Tibial nerve (tissue), 4 donors: Measurements from ENCODE around the gene RPN2. TPM values are rescaled to one million over a fixed set of nuclear protein-coding genes. Genes with fewer than 3 reads are reported as not detected.
A peak's percentile ranks its signal among the peaks of the same experiment; 100 is the strongest.

ENCODE experiments used
- DNase-seq, 2 donors: peaks; one replicate each; pipeline ENCODE4 v3.0.0-alpha.2; 2019; ENCODE audit warnings: low spot score in 2 of 2
- H3K27ac ChIP-seq, 4 donors: fragments of 200-600 bp; sonication (generic) in 3 of 4; one replicate each; pipeline ENCODE4 v1.5.1; 2017 to 2019; ENCODE audit warnings: mild to moderate bottlenecking in 1 of 4
- H3K27me3 ChIP-seq, 2 donors: fragments of 200-600 bp; sonication (generic) in 1 of 2; one replicate each; pipeline versions ENCODE4 v1.5.1 to v1.6.0; 2017 to 2019
- H3K36me3 ChIP-seq, 3 donors: fragments of 200-600 bp; sonication (generic); one replicate each; pipeline ENCODE4 v1.5.1; 2018 to 2019
- H3K4me1 ChIP-seq, 4 donors: fragments of 200-600 bp; sonication (generic) in 3 of 4; one replicate each; pipeline ENCODE4 v1.5.1; 2017 to 2019
- H3K4me3 ChIP-seq, 4 donors: fragments of 200-600 bp; sonication (generic) in 3 of 4; one replicate each; pipeline ENCODE4 v1.5.1; 2017 to 2019; ENCODE audit warnings: mild to moderate bottlenecking in 1 of 4, moderate library complexity in 1 of 4
- H3K9me3 ChIP-seq, 4 donors: fragments of 200-600 bp; sonication (generic) in 3 of 4; one replicate each; pipeline ENCODE4 v1.5.1; 2017 to 2019
- EP300 ChIP-seq, 2 donors: sonication (generic); formaldehyde crosslinking; IDR thresholded peaks; one replicate each; pipeline ENCODE4 v1.6.1; 2017; ENCODE audit warnings: antibody characterized with exemption in 2 of 2, mild to moderate bottlenecking in 1 of 2
- POLR2A ChIP-seq, 2 donors: fragments of 450-650 bp; IDR thresholded peaks; one replicate each; pipeline ENCODE4 v1.6.1; 2017; ENCODE audit warnings: antibody characterized with exemption in 2 of 2, mild to moderate bottlenecking in 2 of 2, moderate library complexity in 2 of 2
- WGBS, 2 donors: methylation state at CpG; one replicate each; pipeline ENCODE4 v1.1.5; 2018; 5-methylcytosine and 5-hydroxymethylcytosine counted together
- total RNA-seq, 4 donors: library from RNA; depleted of rRNA; stranded (reverse); fragments of >200 nt; gene quantifications; one replicate each; pipeline ENCODE4 v1.1.0, GENCODE V29; 2016
- TF ChIP-seq, protein P1 (sequence below), 5 experiments: fragments of 200-600 bp in 3 of 5; fragments of 450-650 bp in 2 of 5; sonication (generic) in 3 of 5; IDR thresholded peaks; one replicate each; pipeline ENCODE4 v1.5.1; 2016 to 2019; ENCODE audit warnings: antibody characterized with exemption in 5 of 5, mild to moderate bottlenecking in 3 of 5, moderate library complexity in 2 of 5

The RPN2 gene
- total RNA-seq, 4 donors from 2014 or later: 87.7 to 124 (median 101) TPM

DNA sequence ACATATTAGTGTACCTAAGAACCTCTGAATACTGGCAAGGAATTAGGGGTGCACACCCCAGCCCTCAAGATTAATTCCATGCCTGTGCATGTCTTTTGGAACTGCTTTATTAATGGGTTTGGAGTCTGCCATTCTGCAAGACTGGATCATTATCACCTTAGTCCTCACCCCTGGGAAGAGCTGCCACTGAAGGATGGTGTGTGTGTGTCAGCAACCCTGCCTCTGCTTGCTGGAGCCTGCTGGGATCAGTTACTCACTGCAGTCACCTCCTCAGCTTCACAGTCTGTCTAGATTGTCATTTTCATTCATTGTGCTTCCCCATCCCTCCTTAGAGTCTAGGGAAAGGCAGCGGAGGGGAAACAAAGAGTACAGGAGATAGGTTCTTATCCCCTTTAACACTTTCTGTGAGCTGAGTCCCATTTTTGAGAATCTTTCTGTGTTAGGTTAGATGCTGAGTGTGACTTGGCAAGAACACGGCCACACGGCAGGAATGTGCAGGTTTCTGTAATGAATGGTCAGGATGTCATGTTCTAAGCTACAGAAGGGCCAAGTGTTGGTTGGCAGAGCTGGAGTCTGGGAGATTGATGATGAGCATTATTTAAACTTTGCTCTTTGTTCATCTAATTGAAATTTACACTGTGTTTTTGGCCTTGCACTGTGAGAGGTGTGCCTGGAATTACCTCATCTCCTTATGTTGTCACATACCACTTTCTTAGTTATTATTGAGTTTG, 61.4 kb downstream of the RPN2 start:
- WGBS, 2 donors: 71 to 86% methylated on average over 3 of the region's 3 CpGs
- Histone ChIP-seq H3K27ac (no peak overlapping the region), H3K36me3 (peaks cover 2 to 97% (median 24%) of the 10 kb centered on the region in 3 donors), H3K4me3 (no peak overlapping the region), H3K9me3 (no peaks in the 10 kb centered on the region), H3K4me1 (peaks cover 0 to 23% (median 0%) of the 10 kb centered on the region in 4 donors), H3K27me3 (no peaks in the 10 kb centered on the region)
- TF ChIP-seq EP300 (IDR thresholded peaks at IDR 0.05) (no peak), POLR2A (IDR thresholded peaks at IDR 0.05) (no peak)
- TF ChIP-seq, protein P1, sequence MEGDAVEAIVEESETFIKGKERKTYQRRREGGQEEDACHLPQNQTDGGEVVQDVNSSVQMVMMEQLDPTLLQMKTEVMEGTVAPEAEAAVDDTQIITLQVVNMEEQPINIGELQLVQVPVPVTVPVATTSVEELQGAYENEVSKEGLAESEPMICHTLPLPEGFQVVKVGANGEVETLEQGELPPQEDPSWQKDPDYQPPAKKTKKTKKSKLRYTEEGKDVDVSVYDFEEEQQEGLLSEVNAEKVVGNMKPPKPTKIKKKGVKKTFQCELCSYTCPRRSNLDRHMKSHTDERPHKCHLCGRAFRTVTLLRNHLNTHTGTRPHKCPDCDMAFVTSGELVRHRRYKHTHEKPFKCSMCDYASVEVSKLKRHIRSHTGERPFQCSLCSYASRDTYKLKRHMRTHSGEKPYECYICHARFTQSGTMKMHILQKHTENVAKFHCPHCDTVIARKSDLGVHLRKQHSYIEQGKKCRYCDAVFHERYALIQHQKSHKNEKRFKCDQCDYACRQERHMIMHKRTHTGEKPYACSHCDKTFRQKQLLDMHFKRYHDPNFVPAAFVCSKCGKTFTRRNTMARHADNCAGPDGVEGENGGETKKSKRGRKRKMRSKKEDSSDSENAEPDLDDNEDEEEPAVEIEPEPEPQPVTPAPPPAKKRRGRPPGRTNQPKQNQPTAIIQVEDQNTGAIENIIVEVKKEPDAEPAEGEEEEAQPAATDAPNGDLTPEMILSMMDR (IDR thresholded peaks at IDR 0.05): no peak
- DNase-seq: no peak

DNA sequence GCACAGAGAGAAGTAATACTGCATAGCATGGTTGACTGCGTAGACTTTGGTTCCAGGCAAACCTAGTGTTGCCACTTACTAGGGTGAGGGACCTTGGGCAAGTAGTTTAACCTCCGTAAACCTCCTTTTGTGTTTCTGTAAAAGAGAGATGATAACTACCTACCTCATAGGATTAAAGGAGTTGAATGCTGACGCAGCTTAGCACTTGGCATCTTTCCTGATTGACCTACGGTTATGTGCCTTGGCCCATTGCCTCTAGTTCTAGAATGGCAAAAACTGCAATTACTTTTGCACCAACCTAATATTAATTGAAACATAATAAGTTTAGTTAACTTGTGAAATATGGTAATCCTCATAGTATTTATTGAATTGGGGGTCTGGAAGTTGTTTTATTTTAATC, 63.4 kb downstream of the RPN2 start:
- Histone ChIP-seq H3K36me3 (peaks cover 2 to 81% (median 12%) of the 10 kb centered on the region in 3 donors), H3K4me3 (no peak overlapping the region), H3K9me3 (no peaks in the 10 kb centered on the region), H3K4me1 (peaks cover 0 to 23% (median 0%) of the 10 kb centered on the region in 4 donors), H3K27me3 (no peaks in the 10 kb centered on the region), H3K27ac (no peak overlapping the region)
- 62 to 69% methylated on average over 4 of the region's 4 CpGs for WGBS, 2 donors
- TF ChIP-seq POLR2A (IDR thresholded peaks at IDR 0.05) (no peak), EP300 (IDR thresholded peaks at IDR 0.05) (no peak)
- TF ChIP-seq, protein P1 (IDR thresholded peaks at IDR 0.05): no peak
- no peak for DNase-seq

DNA sequence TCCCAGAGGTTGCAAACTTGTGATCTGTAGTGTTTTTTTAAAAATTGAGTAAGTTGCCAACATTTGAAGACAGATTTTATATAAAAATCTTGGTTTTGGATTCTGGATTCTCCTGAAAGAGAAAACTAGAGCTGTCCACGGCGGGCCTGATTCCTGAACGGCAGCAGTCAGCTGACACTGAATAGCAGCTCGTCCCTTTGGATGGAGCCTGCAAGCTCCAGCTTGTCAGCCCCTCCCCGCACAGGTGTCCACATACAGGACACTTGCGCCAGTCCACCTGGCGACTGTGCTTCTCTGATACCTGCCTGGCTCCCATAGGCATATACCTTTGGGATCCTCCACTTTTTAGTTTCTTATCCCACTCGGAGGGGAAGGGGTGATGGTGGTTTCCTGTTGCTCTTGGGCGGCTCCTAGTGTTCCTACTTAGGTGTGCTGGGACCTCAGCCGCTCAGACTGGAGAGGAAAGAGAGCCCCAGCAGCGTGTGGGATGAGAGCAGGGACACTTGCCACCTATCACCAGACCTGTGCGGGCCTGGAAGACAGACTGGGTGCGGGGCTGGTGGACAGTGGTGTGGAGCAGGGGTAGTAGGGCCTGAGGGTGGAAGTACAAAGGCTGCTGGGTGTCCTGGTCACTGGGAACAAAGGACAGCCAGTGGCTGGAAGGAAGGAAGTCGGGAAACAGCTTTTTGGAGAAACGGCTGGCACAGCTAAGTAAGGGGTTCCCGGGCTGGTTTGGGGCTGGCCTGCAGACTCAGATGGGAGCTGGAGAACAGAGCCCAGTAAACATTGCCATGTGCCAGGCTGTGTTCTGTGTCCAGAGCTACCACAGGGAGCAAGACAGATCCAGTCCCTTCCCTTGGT, 64.2 kb downstream of the RPN2 start:
- TF ChIP-seq EP300 (IDR thresholded peaks at IDR 0.05): no peak
- no peak for TF ChIP-seq POLR2A (IDR thresholded peaks at IDR 0.05)
- TF ChIP-seq, protein P1 (IDR thresholded peaks at IDR 0.05): no peak
- peaks cover 0 to 23% (median 0%) of the 10 kb centered on the region in 4 donors for H3K4me1 ChIP-seq
- H3K36me3 ChIP-seq: peaks cover under 1 to 73% (median 6%) of the 10 kb centered on the region in 3 donors
- 84 to 86% methylated on average over 16 of the region's 16 CpGs for WGBS, 2 donors
- no peak overlapping the region for H3K4me3 ChIP-seq
- no peaks in the 10 kb centered on the region for H3K9me3 ChIP-seq
- H3K27me3 ChIP-seq: no peaks in the 10 kb centered on the region
- DNase-seq: no peak
- peak overlapping the region in 1 of 4 donors; percentile 21 for H3K27ac ChIP-seq

DNA sequence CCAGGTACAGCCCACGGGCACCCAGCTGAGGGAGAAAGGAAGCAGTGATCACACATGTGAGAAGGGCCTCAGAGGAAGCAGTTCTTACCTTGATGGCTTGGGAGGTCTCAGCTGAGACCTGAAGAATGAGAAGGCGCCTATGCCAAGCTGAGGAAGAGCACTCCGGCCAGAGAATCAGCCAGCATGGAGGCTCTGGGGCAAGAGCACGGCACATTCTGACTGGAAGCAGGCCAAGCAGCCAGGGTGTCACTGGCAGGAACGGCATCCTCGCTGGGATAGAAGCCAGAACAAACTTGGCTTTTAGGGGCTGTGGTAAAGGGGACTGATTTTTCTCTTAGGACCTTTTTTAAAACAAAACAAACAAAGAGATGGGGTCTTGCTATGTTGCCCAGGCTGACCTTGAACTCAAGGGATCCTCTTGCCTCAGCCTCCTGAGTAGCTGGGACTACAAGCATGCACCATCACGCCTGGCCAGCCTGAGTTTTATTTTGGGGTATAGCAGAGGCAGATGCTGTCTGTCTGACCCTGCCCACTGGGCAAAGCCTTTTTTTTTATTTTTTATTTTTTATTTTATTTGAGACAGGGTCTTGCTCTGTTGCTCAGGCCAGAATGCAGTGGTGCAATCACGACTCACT, 64.9 kb downstream of the RPN2 start:
- Histone ChIP-seq H3K4me3 (no peak overlapping the region), H3K27ac (peak overlapping the region in 1 of 4 donors; percentile 21), H3K36me3 (peaks cover 0 to 66% (median 0%) of the 10 kb centered on the region in 3 donors), H3K9me3 (no peaks in the 10 kb centered on the region), H3K4me1 (peaks cover 0 to 23% (median 0%) of the 10 kb centered on the region in 4 donors), H3K27me3 (no peaks in the 10 kb centered on the region)
- TF ChIP-seq, protein P1 (IDR thresholded peaks at IDR 0.05): no peak
- no peak for TF ChIP-seq POLR2A (IDR thresholded peaks at IDR 0.05)
- TF ChIP-seq EP300 (IDR thresholded peaks at IDR 0.05): no peak
- no peak for DNase-seq
- WGBS, 2 donors: 54 to 62% methylated on average over 8 of the region's 8 CpGs
